GM18517 (cell line): Measurements from ENCODE around the gene EFNA5.
A peak's percentile ranks its signal among the peaks of the same experiment; 100 is the strongest.
"Not testable (repeated sequence)": the region's sequence is repeated elsewhere in the genome, so short reads cannot be mapped to it uniquely, and the experiment has no call there.

Experiments
- ATAC-seq: cut with Tn5 transposase; IDR thresholded peaks from one replicate; pipeline ENCODE4 v1.9.1; 2021; ENCODE audit warnings: mild to moderate bottlenecking, moderate library complexity; ENCODE audit not compliant: unreplicated experiment

The EFNA5 gene

DNA sequence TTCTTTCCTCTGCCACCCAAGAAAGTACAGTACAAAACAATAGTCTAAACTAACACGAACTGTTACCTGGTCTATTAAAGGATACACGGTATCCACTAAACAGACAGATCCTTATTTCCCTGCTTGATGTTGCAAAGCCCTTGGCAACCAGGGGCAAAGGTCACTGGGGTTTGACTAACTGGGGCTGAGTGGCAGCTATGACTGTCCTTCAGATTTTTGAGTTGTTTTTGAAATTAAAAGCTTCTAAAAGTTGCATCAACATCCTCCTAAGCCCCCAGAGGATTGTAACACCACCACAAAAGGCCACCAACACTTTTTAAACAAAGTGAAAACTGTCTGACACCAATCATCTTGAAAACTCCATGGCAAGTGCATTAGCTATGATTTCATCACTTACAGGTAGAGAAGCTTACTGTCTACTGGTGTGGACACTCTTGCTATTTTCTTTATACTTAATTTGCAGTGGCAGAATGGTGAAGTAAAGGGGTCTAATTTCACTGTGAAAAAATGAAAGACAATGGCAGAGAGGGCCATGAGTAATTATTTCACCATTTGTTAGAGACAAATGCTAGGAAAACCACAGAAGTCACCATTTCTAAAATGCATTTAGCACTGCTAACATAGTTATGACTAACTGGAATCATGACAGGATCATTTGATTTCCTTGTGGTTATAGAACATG lies 292.4 kb downstream of the EFNA5 start:
- ATAC-seq: no peak

DNA sequence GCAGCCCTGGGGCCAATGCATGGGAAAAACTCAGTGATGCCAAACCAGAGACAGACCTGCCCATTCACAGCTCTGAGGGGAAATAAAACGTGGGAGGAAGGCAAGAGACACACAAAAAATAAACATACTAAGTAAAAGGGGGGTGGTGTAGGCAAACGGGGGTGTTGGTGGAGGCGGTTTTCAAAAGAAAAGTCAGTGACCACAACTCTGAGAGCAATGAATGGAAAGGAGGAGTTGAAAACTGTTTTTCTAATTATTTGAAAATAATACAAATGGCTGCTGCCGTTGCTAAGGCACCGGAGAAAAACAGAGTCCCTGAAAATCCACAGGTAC lies 293.5 kb downstream of the EFNA5 start:
- no peak for ATAC-seq

DNA sequence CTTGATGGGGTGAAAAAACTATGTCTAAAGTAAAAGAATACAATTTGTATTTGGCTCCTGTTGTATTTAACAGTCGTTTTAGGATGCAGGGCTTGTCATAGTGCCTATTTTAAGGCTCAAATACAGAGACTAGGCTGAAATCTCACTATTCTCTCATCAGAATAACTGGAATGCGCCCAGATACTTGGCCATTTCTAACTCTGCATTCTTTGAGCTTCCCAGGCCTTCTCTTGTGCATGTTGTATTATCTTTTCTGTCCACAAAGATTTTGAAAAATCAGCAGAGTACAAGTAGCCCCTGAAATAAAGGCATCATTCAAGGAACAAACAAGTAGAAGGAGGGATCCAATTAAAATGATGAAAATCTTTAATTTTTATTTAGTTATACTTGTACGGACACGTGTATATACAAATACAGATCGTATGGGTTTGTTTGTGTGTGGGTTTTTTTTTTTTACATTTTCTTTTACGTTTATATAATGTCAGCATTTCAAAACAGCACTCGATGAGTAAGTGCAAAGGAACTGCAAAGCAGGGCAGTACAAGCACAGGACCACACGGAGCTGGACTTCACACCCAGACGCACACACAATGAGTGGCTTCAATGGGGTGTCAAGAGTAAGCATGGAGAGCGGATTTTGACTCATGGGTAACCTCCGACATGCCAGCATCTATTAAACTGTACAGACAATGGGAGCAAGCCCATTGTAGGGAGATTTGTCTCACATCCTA lies 294.0 kb downstream of the EFNA5 start:
- ATAC-seq: no peak

DNA sequence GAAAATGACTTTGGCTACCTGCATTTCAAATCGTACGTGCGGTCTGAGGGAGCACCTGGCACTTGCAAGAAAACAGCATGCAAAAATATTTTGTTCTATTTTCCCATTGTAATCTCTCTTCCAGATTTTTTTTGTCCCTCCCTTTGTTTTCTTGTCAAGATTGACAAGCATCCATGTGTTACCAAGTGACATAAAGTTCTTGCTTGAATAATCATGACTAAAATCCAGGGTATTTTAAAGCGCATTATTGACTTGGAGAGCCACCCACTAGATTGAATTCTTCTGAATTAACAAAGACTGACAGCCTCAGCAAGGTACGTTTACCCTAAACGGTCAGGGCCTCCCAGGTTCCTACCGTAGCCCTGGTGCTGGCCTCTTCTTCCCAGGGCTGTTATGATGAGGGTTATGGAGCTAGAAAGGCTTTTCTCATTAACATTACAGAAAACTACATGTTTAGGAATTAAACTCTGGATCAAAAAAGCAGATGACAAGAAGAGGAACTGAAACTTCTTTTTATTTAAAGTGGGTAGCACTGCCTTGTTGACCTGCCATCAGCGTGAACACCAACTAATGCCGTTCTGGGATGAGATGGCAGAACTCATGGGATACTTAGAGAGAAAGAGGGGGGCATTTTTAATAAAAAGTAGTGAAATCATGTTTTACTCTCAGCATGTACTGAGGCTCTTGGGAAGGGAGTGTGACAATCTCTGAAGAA lies 297.0 kb downstream of the EFNA5 start:
- ATAC-seq: peak; percentile 76

DNA sequence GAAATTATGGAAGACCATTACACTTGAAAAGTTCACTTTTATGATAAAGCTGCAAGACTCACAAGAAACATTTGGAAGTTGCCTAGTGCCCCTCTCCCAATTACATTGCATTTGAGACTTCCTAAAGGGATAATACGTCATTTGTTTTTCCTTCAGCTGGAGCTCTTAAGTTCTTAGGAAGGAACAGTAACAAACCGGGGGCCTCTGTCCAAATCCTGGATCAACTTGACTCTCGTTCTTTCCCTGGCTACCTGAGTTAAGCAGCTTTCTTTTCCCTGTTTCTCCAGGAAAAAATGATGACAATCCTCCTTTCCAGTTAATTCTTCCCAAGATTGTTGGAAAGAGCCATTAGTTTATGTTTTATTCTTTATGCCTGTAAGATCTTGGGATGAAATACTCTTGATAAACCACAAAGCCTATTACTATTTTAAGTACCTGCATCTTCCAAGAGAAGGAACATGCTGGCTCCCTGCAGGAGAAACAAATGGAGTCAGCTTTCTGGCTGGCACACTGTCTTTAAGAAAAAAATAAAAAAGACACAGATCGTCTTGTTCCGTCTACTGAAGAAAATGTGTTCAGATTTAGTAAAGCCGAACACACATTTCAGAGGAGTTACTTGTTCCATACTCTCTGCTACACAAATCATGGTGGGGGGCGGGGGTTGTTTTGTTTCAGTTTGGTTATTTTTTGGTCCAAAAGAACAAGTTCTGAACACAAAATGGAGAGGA lies 297.9 kb downstream of the EFNA5 start:
- ATAC-seq: no peak

DNA sequence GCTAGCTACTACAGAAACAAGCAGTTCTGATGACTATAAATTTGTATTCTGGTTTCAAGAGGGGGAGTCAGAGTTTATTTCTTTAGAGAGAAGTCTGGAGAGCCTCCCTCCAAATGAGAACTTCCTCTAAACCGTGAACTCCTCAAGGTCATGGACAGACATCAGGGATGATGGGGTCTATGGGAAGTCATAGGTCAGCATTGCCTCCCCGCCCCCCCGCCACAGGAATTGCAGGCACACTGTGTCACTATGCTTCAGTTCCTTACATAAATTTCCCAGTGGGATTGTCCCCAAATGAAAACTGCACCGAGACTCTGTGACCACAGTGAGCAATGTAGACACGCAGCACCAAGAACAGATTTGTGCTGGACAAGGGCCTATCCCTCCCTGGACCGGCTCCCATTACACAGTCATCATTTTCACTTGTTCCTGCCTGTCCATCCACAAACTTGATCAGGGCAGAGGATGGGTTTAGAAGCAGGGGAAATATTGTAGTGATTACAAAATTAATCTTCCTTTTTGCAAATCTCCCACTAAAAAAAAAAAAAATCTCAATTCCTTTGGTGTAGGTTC lies 300.3 kb downstream of the EFNA5 start:
- ATAC-seq: no peak

DNA sequence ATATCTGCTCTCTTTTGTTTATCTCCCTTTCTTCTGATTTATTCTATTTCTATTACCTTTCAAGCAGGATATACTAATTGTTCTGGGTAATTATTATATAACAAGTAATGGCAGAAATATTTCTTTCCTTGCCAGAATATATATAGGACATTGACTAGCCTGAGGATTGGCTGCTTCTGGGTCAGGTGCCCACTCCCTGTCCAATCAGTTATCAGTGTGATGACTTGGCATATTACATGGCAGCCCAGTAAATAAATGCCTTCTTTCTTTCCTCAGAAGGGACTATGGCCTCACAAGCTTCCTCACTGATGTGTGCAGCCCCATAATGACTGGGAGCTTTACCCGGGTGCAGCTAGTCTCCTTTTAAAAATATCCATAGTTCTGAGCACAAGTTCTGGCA lies 301.1 kb downstream of the EFNA5 start:
- no peak for ATAC-seq

DNA sequence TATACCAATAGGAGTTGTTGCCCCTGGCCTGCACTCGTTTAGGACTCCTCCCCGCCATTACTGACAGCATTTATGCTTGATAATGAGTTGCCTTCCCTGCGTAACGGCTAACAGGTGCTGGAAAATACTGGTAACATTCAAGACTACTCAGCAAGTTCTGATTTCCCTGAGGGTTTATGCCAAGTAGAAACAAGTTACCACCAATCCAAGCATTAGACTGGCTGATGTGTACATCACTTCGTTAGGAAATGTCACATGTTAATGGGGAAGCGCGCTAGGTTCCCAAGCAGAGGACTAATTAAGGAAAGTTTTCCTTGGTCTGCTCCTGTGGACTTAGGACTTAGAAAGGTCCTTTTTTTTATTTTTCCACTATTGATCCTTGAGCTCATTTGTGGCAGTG lies 302.1 kb downstream of the EFNA5 start:
- no peak for ATAC-seq

DNA sequence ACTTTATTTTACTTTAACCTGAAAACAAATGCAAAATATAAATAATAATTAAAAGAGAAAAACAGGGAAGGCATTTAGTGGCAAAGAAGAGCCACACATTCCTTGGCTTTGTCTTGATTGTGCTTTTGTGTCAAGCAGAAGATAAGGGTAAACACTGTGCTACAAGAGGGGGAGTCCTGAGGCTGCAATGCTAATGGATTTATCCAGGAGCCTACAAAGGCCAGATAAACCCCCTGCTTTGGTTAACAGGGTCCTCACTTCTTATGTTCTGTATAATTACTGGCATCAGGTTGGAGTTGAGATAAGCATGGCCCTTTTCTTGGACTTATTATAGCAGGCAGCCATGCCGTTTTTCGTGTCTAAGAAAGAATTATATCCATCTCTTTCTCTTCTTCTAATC lies 302.8 kb downstream of the EFNA5 start:
- no peak for ATAC-seq

DNA sequence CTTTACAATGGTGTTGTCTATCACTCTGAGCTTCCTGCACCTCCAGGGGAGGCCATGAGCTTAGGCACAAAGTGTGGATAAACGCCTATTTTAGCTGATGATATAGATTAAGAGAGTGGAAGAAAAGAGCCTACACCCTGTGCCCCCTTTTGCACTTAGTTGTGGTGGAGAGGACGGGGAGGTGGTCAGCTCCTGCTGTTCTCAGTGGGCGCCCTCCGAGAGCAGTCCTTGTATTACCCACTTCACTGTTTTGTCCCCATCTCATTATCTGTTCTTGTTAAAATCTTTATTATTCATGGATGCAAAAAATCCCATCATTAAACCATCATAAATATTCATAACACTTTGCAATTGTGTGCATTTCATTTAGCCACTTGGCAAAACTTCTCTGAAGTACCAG lies 303.3 kb downstream of the EFNA5 start:
- ATAC-seq: no peak

DNA sequence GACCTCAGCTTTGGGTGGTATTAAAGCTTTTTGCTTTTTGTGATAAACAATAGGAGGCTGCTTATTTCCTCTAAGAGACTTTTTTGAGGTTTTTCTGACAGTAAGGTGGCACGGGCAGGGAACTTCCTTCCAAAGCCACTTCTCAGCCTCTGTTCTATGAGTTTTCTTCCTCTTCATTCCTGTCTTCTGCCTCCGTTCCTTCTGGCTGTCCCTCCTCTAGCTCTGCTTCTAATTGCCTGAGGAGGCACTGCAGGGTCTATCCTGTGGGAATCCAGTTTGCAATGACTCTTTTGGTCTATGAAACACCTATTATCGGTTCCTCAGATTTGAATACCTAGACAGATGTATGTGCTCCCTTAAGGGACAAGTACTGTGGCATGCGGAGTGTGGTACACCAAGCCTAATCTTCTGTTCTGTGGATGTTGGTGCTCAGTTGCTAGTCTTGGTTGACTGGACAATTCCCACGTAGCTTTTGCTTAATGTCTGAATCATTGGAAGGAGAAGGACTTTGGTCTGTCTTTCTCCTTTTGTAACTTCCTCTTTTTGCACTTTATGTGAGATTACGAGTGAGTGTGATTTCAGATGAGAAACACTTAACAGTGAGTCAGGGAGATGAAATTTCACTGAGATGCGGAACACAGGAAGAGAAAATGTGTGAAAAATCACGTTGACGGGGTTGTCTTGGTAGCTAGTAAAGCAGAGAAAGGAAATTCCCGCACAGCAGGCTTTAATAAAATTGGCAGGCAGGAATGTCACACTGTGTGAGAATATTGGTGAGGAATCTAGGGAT lies 305.2 kb downstream of the EFNA5 start:
- peak; percentile 53 for ATAC-seq

DNA sequence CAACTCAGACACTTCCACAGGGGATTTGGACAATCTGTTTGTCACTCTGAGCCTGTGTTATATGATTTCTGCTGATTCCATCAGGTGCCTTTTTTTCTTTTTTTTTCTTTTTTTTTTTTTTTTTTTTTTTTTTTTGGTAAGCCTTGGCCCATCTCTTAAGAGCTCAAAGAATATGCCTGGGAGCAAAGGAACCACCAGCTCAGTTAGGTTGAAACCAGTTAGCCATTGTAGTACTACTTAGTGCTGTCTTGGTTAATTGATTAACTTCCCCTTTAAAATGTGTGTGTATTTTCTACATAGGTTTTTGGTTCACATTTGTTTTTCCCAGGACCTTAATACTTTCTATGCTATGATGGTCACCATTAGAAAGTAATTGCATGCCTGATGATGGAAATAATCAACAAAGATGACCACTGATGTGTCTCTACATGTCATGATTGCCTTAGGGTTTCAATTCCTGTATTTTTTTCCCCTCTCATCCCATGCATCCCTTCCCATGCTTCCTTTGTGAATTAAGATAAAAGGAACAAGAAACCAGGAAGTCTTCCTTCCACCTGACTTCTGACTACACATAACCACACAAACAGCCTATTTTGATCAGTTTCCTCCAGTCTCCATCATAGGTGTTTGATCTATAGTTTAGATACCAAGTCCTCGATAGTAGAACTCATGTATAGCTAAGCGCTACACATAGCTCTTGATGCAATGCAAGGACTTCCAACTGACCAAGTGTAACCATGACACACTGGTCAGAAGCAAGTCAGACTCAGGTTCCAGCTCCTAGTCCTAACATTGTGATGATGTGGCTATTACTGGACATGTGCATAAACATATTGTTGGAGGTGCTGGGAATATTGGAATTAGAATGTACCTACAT lies 306.1 kb downstream of the EFNA5 start:
- peak; percentile 6 for ATAC-seq

DNA sequence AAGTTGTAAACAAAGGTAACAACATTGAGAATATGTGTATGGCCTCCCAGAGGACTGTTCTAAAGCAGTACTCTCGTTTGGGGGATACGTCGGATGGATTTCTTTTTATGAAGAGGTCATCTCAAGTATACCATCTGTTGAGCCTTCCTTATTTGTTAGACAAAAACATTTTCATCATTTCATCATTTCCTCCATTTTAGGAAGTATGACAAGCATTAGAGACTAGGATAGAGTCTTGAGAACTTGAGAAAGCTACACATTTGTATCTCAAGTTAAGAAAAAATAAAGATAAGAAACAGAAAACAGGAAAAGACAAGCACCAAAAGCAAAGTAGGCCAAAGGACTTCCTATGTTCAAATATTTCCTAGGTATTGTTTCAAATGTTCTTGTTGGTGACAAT lies 307.0 kb downstream of the EFNA5 start:
- no peak for ATAC-seq

DNA sequence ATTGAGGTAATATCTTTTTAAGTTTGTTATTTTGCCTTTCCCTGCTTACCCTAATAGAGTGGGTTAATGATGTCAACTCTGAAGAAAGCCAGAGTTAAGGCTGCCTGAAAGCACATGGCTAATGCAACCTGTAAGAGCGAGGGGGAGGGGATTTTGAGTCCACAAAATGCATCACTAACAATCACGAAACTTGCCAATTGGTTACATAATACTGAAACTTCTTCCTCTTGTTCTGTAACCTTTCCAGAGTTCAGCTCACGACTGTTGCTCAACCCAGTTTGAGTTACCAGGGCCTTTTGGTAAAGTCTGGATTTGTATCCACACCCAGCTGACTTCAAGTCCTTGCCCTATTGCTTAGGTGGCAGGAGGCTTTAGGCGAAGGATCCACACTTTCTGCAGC lies 308.8 kb downstream of the EFNA5 start:
- no peak for ATAC-seq

DNA sequence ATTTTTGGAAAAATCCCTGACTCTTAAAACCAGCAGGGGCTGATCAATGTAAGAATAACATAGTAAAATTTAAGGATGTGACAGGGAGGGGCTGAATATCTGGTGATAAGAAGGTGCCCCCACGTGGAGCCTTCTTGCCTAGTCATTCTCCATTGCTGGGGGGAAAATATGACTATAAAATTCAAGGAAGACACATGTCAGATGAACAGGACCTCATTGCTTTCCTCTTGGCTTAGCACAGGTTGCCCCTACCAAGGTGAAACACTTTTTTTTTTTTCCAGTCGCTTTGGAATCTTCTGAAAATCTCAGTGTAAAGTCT lies 310.9 kb downstream of the EFNA5 start:
- ATAC-seq: no peak

DNA sequence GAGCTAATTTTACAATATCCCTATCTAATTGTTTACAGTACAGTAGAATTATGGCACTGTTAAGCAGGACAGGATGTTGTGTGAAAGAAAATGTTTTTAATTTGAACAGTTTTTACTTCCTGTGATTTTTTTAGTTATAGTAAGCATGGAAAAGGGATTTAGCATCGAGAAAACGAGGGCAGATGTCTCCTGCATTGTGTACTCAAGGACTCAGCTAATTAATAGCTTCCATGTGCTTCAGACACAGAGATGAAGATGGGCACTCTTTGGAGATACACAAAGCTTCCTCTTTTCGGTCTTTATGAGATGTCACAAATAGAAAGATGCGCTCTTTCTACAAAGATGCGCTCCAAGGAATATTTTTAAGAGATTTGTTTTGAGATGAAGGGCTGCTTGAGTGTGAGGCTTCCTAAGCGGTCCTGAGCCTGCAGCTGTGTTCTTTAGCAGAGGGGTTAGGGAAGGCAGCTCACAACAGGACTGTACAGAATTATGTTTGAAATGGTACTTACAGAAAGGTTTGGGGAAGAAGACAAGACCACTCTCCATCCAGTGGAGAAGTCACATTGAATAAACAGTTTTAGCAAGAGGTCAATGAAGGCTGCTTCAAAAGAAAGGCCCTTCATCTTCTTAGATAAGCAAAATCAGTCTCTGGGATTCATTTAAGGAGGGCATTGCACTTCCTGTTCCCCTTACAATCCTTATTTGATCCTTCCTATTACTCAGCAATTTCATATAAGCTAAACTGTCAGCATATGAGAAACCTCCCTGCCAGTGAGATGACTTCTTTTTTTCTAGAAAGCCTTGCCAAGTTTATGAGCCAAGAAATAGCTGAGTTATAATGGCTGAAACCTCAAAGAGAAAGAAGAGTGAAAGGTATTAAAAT lies 311.5 kb downstream of the EFNA5 start:
- no peak for ATAC-seq

DNA sequence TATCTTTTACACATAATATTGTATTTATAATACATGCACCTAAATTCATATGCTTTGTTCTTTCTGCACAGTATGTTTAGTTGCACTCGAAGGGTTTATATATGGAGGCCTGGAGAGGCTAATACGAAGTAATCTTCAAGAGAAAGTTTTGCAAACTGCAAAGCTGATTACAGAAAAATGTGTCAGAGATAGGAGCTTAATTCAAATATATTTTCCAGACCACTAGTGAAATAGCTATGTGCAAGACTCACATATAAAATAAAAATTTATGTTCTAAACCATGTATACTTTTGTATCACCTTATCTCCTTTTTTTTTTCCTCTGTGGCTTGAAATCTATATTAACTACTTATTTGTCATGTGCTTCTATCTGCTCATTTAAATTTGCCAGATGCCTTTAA lies 313.8 kb downstream of the EFNA5 start:
- ATAC-seq: no peak

DNA sequence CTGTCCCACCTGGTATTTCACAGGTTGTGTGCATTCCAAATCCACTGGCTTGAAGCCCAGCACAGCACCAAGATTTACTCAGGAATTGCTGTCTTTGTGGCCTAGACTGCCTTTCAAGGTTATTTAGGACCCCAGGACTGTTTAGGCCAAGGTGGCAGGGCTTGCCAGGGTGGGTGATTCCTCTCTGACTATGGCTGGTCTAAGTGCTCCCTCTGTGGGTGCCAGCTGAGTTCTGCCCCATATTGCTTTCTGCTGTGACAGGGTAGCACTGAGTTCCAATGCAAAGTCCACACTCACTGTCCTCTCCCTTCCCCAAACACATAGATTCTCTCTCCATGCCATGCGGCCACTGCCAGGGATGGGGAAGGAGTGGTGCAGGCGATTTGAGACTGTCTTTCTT lies 318.2 kb downstream of the EFNA5 start:
- ATAC-seq: no peak

DNA sequence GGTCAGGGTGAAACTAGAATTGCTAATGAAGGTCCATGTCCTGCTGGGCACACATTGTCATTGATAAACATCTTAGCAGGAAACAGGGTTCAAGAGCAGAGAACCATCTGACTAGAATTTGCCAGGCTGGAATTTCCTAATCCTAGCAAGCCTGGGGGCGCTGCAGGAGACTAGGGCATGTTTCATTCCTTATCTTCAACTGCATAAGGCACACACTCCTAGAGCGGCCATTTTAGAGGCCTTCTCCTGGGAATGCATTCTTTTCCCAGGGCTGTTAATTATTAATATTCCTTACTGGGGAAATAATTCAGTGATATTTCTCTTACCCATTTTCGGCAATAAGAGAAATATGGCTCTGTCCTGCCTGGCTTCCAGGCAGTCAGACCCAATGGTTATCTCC lies 324.2 kb downstream of the EFNA5 start:
- ATAC-seq: not testable (repeated sequence)
